Nephron (organoid): ENCODE data around the gene SOX1.

Experiments
- H3K27ac Mint-ChIP-seq, 3 experiments: 2 replicates each; pipeline ENCODE4 v1.8.0; 2020; ENCODE audit warnings: mixed read lengths in 3 of 3, mild to moderate bottlenecking in 2 of 3, moderate library complexity in 1 of 3
- H3K27me3 Mint-ChIP-seq: 2 replicates; pipeline ENCODE4 v1.8.0; 2021; ENCODE audit warnings: low read depth, mild to moderate bottlenecking, moderate library complexity, mixed read lengths
- H3K36me3 Mint-ChIP-seq: 2 replicates; pipeline ENCODE4 v1.8.0; 2020; ENCODE audit warnings: low read depth, mixed read lengths
- H3K4me1 Mint-ChIP-seq: 2 replicates; pipeline ENCODE4 v1.8.0; 2020; ENCODE audit warnings: mixed read lengths
- H3K4me3 Mint-ChIP-seq, 3 experiments: 2 replicates each; pipeline ENCODE4 v1.8.0; 2020; ENCODE audit warnings: mild to moderate bottlenecking in 3 of 3, mixed read lengths in 3 of 3, moderate library complexity in 2 of 3
- H3K9me3 Mint-ChIP-seq: 2 replicates; pipeline ENCODE4 v1.8.0; 2020; ENCODE audit warnings: mixed read lengths
- TF ChIP-seq, protein P1 (sequence below), 3 experiments: fragments of 200-600 bp; sonication (generic); IDR thresholded peaks; one replicate each; pipeline ENCODE4 v1.5.0; 2021; ENCODE audit warnings: antibody characterized with exemption in 3 of 3; ENCODE audit not compliant: unreplicated experiment in 3 of 3

The SOX1 gene

DNA sequence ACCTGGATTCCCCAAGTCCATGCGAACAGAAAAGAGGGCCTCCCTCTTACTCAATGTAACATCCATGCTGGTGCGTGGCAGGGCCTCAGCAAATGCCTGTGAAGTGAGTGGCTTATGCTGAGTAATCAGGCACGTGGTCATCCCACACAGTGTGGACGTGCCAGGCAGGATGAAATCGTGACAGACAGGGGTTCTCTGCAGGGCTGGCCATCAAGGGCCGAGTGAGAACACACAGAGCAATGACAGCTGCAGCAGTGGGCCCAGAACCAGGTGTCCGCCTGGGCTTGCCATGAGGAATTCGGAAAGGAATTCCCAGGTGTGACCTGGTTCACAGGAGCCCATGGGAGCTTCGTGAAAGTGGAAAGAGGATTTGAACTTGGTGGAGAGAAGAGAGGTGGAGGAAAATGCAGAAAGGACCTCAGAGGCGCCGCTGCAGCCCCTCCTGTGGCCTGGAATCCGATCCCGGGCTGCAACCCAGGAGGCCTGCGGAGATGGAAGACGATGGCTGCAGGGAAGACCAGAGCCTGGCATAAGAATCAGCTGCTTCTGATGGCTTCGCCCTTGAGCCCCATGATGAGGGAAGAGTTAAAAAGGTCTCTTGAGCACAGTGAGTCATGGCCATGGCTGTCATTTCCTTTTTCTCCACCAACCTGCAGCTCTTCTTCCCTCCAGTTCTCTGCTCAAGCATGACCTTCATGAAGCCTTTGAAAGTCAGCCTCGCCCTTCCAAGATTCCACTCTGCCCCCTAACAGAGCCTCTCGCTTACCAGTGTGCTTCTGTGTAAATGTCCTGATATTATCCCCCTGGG, 34.6 kb upstream of the SOX1 start:
- peaks cover 48% of the 10 kb centered on the region for H3K27me3 Mint-ChIP-seq
- peaks cover 27% of the 10 kb centered on the region for H3K4me1 Mint-ChIP-seq
- H3K4me3 Mint-ChIP-seq: no peak overlapping the region
- H3K9me3 Mint-ChIP-seq: no peaks in the 10 kb centered on the region
- no peaks in the 10 kb centered on the region for H3K36me3 Mint-ChIP-seq
- TF ChIP-seq, protein P1, sequence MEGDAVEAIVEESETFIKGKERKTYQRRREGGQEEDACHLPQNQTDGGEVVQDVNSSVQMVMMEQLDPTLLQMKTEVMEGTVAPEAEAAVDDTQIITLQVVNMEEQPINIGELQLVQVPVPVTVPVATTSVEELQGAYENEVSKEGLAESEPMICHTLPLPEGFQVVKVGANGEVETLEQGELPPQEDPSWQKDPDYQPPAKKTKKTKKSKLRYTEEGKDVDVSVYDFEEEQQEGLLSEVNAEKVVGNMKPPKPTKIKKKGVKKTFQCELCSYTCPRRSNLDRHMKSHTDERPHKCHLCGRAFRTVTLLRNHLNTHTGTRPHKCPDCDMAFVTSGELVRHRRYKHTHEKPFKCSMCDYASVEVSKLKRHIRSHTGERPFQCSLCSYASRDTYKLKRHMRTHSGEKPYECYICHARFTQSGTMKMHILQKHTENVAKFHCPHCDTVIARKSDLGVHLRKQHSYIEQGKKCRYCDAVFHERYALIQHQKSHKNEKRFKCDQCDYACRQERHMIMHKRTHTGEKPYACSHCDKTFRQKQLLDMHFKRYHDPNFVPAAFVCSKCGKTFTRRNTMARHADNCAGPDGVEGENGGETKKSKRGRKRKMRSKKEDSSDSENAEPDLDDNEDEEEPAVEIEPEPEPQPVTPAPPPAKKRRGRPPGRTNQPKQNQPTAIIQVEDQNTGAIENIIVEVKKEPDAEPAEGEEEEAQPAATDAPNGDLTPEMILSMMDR (IDR thresholded peaks at IDR 0.05; ENCODE audit: unreplicated experiment in 3 of 3): no peak
- no peak overlapping the region for H3K27ac Mint-ChIP-seq

GRCh38 chr13:112034231-112034630, 32.7 kb upstream of the SOX1 start:
- Mint-ChIP-seq H3K36me3 (no peaks in the 10 kb centered on the region), H3K9me3 (no peaks in the 10 kb centered on the region), H3K27me3 (peaks cover 56% of the 10 kb centered on the region), H3K4me1 (peaks cover 27% of the 10 kb centered on the region), H3K4me3 (no peak overlapping the region), H3K27ac (no peak overlapping the region)
- TF ChIP-seq, protein P1 (IDR thresholded peaks at IDR 0.05; ENCODE audit: unreplicated experiment in 3 of 3): no peak

DNA sequence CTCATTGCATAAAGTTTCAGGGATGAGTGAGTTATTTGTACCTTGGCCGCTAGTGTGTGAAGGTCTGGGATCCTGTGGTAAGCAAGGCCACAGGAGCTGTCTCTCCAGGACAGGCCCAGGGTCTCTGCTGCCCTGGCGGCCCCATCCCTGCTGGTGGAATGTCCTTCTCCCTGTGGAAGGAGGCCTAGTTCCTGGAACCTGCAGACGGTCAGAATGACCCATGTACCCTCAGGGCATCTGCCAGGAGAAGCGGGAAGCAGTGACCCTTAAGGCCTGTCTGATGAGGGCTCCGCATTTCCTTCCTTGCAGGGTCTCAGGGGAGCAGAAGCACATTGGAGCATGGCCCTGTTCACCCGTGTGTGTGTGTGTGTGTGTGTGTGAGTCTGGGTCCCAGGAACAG, 32.1 kb upstream of the SOX1 start:
- Mint-ChIP-seq H3K4me3 (no peak overlapping the region), H3K27me3 (peaks cover 57% of the 10 kb centered on the region), H3K27ac (no peak overlapping the region), H3K36me3 (no peaks in the 10 kb centered on the region), H3K9me3 (no peaks in the 10 kb centered on the region), H3K4me1 (peaks cover 27% of the 10 kb centered on the region)
- TF ChIP-seq, protein P1 (IDR thresholded peaks at IDR 0.05; ENCODE audit: unreplicated experiment in 3 of 3): no peak

GRCh38 chr13:112042496-112042895, 24.5 kb upstream of the SOX1 start:
- Mint-ChIP-seq H3K36me3 (peaks cover 3% of the 10 kb centered on the region), H3K27ac (no peak overlapping the region), H3K27me3 (peaks cover 89% of the 10 kb centered on the region), H3K9me3 (peaks cover 45% of the 10 kb centered on the region), H3K4me3 (no peak overlapping the region), H3K4me1 (no peaks in the 10 kb centered on the region)
- TF ChIP-seq, protein P1 (IDR thresholded peaks at IDR 0.05; ENCODE audit: unreplicated experiment in 3 of 3): no peak

DNA sequence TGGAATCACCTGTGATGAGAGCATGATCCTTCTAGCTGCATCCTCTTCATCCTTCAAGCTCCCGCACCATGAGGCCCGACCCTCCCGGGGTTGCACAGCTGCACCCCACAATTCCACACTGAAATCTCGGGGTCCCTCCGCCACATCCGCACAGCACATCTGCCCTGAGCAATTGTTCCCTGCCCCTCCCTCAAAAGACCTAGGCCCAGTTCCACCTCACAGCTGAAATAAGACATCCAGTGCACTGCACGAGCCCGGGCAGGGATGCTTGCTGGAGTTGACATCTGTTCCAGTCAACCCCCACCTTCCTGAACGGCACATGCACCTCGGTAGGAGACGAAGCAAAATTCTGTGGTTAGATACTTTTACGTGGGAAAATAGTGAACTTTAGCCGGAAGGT, 14.7 kb upstream of the SOX1 start:
- Mint-ChIP-seq H3K4me3 (peak overlapping the region in 1 of 3 experiments; percentile 4), H3K27me3 (peaks cover 98% of the 10 kb centered on the region), H3K27ac (no peak overlapping the region), H3K9me3 (peaks cover 17% of the 10 kb centered on the region), H3K36me3 (peaks cover 7% of the 10 kb centered on the region), H3K4me1 (peaks cover 9% of the 10 kb centered on the region)
- TF ChIP-seq, protein P1 (IDR thresholded peaks at IDR 0.05; ENCODE audit: unreplicated experiment in 3 of 3): no peak
